Stimulated activated CD4-positive, alpha-beta T cell treated with anti-CD3 and anti-CD28 coated beads, Interleukin-1b, Interleukin-23, amount 100 ng/mL, for 4 hours (primary cell): Measurements from ENCODE around the gene RASA2.
"Not testable (repeated sequence)": the region's sequence is repeated elsewhere in the genome, so short reads cannot be mapped to it uniquely, and the experiment has no call there.

ENCODE experiments used
- DNase-seq, 2 donors: peaks; one replicate each; pipeline ENCODE4 v3.0.0-alpha.2; 2020; ENCODE audit warnings: low read depth in 2 of 2

Gene RASA2

DNA sequence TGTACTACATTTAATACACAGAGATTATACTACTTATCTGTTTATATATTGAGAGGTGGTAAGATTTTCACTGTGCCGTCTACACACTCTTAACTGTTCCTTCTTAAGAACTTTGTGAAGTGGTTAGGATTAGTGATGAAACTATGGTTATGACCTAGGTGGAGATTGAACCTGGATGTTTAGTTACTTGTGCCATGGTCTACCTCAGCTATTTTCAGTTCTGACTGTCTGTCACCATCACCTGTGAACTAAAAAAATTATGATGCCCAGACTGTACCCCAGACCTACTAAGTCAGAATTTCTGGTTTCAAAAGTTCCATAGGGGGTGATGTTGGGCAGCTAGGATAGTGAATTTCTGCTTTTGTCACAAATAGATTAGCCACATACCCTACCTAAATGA is 6.4 kb downstream of the RASA2 start:
- DNase-seq, result no peak

DNA sequence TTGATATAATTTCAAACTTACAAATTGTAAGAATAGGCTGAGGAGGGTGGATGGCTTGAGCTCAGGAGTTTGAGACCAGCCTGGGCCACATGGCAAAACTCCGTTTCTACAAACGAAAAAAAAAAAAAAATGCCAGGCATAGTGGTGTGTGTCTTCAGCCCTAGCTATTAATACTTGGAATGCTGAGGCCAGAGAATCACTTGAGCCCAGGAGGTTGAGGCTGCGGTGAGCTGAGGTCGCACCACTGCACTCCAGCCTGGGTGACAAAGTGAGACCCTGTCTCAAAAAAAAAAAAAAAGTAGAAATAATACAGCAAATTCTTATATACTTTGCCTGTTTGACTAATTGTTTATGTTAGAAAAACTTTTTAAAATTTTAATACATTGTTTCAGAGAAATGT is 10.8 kb downstream of the RASA2 start:
- not testable (repeated sequence) for DNase-seq

DNA sequence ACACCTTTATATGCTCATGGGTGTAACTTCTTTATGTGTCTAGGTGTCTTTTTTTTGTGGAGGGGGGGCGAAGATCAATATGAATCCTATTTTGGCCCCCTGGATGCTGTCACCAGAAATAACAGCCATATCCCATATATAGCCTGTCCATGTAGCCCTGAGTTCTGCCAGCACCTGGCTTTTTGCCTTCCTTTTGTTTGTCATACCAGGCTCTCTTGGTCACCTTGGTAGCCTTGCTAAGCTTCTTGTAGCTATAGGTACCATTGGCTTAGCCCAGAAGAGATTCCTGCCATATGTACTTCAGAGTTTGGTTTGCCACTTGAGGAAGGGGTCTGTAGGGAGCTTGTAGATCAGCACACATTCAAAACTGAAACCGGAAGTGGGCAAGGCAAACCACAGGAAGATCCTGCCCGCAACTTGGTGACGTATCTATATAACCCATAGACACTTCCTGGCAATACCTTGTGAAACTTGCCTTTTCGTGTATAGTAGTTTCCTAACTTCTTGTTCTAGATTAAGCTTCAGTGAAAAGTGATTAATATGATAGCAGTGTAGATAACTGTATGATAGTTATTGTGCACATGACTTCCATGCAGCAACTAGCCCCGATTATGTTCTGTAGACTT is 11.9 kb downstream of the RASA2 start:
- peak; percentile 42 to 78 for DNase-seq

DNA sequence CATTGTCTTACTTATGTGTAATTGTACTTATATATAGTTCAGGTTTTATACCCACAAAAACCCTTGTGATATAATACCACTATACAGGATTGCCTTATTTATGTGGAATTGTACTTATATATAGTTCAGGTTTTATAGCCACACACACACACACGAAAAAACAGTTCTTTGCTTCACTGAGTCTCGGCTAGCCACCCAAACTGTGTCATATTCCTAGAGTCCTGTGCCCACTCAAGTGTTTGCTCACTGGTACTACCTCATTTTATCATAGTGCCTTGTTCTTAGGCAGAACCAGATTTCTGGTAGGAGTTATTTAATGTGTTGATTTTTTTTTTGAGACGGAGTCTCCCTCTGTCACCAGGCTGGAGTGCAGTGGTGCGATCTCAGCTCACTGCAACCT is 12.5 kb downstream of the RASA2 start:
- no peak for DNase-seq

DNA sequence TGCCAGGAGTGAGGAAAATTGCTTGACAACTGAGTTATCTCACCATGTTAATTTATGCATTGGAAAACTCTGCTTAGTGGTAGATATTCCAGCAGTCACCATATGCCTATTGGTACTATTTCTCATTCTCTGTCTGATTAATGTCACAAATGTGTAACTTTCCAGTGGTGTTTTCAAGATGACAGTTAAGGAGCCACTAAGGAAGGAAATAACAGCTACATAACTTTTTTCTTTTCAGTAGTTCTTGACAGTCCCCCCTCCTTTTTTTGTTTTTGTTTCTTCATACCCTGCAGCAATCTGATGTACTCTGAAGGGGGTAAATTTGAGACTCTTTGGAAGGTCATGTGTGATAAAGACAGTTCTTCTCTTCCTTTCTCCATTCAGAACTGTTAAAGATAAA is 13.1 kb downstream of the RASA2 start:
- DNase-seq, result no peak

DNA sequence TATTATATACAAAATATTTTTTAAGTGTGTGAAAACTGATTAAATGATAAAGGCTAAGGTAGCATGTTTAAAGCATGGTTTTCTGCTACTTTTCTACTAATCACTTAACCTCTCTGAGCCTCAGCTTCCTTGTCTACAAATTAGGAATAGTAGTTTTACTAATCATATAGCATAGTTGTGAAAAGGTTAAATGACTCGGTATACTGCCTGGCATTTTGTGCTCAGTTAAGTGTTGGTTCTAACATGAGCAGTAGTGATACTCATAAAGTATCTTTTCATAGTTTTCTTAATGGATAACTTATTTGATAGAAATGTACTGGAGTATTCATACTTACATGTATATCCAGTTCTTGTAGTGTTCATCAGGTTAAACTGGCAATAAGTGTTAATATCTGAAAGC is 13.6 kb downstream of the RASA2 start:
- DNase-seq, result no peak

DNA sequence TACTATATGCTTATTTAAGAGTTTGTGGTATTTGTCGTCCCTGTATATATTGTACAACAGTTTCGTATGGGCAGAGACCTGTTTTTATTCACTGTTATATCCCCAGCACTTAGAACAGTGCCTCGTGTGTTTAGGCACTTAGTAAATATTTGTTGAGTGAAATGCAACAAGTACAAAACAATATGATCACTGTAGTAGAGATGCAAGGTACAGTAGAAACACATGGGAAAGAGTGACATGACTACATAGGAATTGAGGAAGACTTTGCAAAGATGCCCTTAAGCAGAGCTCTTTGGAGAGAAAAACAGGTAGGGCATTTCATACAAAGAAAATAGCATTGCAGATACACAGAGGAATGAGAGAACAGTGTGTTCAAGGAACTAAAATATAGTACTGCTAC is 18.3 kb downstream of the RASA2 start:
- DNase-seq, result no peak

DNA sequence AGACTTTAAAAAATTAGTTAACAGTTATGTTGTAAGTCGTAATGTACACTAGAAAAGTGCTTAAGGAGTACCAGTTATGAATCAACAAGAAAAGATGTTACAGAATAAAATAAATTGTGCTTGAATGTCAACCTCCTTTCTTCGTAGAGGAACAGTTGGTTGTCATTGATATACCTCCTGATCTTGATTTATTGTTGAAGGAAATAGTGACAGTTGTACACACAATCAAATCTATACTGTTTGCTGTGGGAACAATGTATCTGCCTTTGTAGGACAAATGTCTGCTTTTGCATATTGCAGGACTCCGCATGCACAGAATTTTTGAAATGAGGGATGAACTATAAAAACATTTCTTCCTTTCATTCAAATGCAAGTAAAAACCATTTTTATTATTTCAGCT is 19.2 kb downstream of the RASA2 start:
- no peak for DNase-seq

DNA sequence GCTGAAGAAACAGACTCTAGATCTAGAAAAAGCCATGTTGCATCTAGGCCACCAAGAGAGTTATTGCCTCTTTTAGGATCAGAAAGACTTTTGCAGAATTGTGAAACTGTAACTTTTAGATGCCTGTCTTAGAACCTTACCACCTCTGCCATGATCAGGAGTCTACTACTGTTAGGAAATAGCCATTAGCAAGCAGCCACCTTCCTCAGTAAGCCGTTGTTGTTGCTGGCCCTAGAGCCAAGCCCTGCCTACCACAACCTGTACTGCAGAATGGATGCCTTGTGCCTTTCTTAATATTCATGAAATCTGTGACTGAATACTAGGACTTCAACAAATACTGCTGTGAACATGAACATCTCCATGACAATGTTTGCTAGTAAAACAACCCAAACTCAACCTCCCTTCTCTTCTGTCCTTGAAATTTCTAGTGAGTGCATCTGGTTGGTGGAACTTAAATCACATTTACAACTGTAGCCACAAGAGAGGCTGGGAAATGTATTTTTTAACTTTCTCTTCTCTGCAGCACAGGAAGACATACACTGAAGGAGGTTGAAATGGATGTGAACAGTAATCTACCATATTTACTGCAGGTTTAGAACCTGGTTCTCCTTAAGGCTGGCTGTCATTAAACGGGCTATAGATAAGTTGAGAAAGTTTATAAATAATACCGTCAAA is 20.7 kb downstream of the RASA2 start:
- DNase-seq, result no peak

DNA sequence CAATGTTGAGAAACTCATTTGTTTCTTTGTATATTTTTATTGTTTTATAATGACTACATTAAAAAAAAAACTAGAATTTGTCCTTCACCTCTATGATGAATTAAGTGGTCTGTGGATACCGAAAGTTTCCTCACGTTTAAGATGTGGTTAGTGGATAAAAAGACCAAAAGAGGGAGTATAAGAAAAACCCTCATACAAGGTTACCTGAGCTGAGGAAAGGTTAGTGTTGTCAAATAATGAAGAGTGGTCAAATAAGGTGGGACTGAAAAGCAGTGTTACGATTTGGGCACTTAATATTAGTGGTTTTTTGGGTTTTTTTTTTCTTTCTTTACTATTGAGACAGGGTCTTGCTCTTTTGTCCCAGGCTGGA is 21.2 kb downstream of the RASA2 start:
- DNase-seq, result no peak

DNA sequence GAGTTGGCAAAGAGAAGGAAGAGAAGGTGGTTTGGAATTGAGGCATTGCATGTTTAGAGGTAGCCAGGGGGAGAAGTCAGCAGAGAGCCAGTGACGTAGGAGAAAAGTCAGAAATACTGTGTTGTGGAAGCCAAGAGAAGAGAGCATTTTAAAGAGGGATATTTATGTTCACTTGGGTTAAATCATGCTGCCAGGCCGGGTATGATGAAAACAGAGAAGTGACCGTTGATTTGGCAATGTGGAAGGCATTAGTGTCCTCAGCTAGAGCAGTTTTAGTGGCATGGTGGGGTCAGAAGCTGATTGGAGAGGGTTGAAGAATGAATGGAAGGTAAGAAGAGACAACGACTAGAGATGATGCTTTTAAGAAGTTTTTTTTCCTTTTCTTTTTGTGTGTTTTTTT is 24.5 kb downstream of the RASA2 start:
- no peak for DNase-seq

DNA sequence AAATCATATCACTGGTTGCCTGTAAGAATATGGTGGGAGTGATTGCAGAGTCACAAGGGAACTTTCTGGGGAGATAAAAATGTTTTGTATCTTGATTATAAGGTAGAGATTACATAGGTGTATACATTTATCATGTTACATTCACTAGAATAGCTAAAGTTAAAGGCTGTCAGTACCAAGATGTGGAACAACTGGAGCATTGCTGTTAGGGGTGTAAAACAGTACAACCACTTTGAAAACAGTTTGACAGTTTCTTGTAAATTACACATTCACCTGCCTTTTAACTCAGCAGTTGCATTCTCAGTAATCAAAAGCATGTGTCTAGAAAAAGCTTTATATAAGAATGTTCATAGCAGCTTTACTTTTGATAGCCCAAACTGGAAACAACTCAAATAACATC is 27.6 kb downstream of the RASA2 start:
- DNase-seq, result no peak

DNA sequence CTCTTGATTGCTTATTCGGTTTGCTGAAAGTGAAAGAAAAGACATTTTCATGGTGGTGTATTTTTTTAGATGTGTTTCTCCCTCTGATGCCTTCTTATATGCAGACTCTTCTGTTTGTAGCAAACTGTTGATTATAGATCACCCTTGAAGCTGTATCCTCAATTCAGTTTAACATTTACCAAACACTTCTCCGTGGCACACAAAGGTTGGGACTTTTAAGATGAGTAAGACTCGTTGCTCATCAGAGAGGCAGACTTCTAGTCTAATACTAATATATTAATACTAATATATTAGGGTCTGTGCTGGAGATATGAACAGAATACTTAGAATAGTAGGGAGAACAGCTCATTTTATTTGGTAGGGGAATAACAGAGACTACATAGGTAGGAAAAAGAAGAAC is 32.8 kb downstream of the RASA2 start:
- no peak for DNase-seq

DNA sequence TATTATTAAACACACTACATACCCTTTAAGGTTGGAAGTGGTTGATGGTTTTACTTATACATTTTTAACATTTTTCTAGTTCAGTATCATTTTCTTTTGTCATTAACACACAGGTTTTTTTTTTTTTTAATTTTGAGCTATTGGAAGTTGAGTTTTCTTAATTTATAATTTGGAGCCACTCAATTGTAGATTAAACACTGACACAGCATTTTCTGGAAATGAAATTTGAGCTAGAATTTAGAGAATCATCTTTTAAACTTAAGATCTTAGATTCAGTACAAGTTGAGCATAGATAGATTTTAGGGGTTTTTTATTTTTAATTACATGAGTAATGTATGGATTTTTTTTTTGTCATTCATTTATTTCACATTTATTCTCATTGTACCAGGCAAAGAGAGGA is 35.0 kb downstream of the RASA2 start:
- no peak for DNase-seq

DNA sequence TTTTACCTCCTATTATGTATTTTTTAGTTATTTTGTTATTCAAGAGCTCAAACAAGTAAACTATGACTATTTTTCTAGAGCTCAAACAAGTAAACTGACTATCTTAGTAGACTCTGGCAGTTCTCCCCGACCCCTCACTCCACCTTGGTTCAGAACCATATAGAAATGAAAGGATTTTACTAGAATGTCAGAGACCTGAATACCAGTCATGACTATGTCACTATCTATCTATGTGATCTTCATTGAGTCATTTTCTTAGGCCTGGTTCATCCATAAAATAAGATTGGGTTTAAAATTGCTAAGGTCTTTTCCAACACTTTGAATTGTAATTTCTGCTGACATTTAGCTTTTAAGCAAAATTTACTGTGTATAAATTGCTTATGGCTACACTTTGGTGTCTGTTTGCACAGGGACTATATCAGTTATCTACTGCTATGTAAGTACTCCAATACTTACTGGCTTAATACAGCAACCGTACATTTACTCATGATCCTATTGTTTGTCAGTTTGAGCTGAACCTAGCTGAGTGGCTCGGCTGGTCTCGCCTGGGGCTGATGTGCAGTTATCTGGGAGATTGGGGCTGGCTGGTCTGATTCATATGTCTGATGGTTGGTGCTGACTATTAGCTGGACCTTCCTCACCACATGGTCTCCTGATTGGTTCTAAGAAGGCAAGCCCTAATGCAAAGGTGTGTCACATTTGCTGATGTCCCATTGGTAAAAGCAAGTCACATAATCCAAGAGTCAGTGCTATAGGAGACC is 37.0 kb downstream of the RASA2 start:
- no peak for DNase-seq

DNA sequence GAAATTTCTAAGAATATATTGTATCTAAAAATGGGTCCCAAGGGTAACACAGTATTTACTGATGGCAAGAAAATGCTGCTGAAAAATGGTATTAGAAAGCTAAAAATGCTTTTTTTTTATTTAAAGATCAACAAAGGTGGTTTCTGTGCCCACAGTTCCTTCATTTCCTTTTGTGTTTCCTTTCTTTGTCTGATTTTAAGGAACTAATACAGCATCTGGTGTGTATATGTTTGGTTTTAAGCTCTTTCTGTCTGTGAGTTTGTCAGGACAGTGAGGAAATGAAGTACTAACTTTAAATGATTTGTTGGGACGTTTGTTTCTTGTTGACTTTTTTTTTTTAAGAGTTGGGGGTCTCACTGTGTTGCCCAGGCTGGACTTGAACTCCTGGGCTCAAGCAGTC is 38.2 kb downstream of the RASA2 start:
- no peak for DNase-seq

DNA sequence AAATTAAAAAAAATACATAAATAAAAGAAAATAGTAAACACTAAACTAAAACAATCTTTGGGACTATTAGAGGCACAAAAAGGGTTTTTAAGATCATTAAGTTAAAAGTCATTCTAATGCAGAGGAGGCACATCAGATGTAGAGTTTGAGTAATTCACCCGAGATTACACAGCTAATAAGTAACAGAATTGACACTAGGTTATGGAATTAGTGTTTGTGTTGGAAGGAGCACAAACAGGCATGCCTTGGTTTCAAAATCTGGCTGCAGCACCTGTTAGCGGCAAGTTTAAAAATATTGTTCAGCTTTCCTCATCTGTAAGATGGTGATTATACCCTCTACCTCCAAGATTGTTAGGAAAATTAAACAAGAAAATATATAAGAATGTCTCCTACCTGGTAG is 39.0 kb downstream of the RASA2 start:
- no peak for DNase-seq

DNA sequence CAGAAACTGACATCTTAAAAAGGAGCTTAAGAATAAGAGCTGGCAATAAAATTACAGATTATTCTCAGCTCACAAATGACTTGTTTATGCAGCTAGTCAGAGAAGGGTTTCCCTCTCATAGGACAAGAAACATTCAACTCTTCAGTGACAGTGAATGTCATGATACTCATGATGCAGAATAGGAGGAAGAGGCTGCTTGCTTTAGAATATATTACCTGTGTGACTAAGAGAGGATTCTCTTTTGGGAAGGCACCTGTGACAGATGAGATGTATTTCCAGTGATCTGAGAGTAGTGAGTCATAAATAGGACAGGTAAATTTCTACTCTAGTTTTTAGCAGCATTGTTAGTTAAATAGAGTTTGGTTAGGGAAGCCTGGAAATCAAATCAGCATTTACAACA is 39.9 kb downstream of the RASA2 start:
- DNase-seq, result no peak

DNA sequence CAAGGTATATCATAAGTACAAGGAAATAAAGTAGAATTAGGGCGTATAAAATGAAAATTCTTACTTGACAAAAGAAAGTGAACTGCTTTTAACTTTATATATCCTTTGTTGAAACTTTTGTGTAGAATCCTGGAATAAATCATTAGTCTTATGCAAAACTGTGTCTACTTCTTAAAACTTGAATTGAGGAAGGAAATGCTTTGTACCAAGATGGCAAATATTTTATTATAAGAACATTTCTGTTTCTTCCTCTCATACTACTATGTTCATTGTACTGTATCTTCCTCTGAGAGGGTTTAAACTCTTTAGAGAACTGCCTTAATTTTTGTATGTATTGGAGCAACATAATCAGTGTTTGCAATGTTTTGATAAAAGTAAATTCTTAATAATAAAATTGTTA is 42.0 kb downstream of the RASA2 start:
- no peak for DNase-seq

DNA sequence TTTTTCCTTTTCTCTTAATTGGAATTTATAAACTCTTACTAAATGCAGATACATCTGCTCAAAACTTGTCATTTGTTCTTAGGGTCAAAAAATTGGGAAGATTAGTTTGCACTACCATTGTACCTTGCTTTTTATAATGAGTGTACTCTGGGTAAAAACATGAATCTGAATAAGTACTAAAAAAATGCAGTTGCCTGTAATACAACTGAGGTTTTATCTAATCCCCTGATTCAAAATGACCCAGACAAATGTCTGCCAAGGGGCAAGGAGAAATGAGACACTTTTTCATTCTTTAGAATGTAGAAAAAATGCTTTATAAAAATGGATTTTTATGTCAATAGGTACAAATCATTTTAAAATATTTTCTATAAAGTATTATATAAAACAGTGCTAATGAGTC is 42.4 kb downstream of the RASA2 start:
- DNase-seq, result no peak

DNA sequence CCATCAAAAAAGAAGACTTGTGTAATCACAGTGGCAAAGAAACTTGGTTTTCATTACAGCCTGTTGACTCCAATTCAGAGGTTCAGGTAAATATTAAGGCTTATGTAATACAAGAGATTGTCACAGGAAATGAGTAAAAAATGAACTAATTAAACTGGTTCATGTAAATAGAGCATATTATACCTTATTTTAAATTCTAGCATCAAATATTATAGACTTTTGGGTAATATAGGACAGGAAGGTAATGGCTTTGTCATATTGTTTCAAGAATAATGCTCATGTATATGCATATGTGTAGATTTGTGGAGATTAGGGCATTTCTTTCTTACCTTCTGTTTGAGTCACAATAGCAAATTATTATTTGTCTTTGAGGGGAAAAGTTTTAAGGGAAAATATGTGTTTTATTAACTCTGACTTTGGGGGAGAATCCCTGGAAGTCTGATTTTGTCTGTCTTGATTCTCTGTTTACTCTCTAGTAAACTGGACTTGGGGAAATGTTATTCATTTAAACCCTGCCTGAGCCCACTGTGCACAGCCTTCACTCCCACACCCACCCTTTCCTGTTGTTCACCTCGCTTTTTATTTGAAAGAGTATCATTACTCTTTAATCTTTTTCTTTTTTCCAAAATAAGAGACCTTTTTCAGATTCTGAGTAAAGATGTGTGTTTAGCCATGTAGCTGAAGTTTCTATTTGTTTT is 43.0 kb downstream of the RASA2 start:
- no peak for DNase-seq

DNA sequence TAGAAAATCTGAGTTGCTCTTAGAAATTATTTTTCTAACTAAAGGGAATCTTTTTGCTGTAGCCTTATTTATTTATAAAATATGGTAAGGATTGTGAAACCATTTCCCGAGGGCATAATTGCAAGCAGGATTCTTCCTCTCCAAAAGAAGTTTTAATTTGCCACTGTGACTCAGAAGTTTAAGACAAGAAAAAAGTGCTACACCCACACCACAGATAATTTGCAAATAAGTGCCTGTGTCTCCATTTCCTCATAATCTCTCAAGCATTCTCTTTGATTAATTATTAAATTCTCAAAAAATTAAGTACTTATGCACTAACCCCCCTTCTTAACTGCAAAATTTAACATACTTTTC is 43.6 kb downstream of the RASA2 start:
- no peak for DNase-seq

DNA sequence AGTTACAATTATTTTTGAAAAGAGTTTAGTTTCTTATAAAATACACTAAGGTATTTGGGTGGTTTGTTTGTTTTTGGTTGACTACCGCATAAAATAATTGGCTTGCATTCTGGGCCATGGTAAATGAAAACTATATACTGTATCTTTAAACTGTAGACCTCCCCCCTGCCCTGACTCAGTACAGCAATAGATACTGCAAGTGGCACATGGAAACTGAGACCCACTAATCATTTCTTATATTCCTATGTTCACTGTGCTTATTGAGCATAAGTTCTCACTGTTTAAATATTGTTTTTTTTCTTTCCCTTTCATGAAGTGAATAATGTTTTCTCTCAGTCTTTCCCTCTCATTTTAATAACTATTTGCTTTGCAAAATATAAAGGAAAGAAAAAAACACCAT is 45.8 kb downstream of the RASA2 start:
- DNase-seq, result no peak
